GM12878 (cell line): Measurements from ENCODE around the gene NAV3. TPM values are rescaled to one million over a fixed set of nuclear protein-coding genes. Genes with fewer than 3 reads are reported as not detected.

ENCODE experiments used
- ATAC-seq: fragments of 200-7000 bp; cut with Tn5 transposase; 3 replicates; pipeline ENCODE4 v1.9.1; 2020; ENCODE audit warnings: mild to moderate bottlenecking, moderate library complexity
- BruUV-seq: library from RNA; stranded (reverse); fragments of 400-500 nt; replicated peaks from 2 replicates; lab custom pipeline; 2021; lab: Mats Ljungman, UMichigan
- CTCF ChIA-PET: fragments of 300-600 bp; sonication (Branson Sonifier 250); formaldehyde crosslinking; extraction: SDS; loops from one replicate; lab custom pipeline; 2021; ENCODE audit warnings: inconsistent platforms; lab: Yijun Ruan, JAX
- POLR2A ChIA-PET: fragments of 350-600 bp; formaldehyde crosslinking; extraction: SDS; loops from one replicate; lab custom pipeline; 2021; ENCODE audit warnings: inconsistent platforms; lab: Charles Lee
- RAD21 ChIA-PET: fragments of 300-600 bp; sonication (Branson Sonifier 250); formaldehyde crosslinking; loops from one replicate; lab custom pipeline; 2023; ENCODE audit warnings: antibody characterized with exemption; ENCODE audit not compliant: unreplicated experiment; lab: Charles Lee
- SMC1A ChIA-PET: fragments of 300-600 bp; sonication (Branson Sonifier 250); formaldehyde crosslinking; loops from one replicate; lab custom pipeline; 2023; ENCODE audit not compliant: unreplicated experiment, uncharacterized antibody; lab: Charles Lee
- DNase-seq: peaks from one replicate; pipeline ENCODE4 v3.0.0-alpha.2; 2011; ENCODE audit warnings: low read depth, low spot score
- FAIRE-seq: peaks from 3 replicates; lab custom pipeline; 2011; peaks lifted over from hg19 to GRCh38; lab: Jason Lieb, UNC
- H2AFZ ChIP-seq: 2 replicates; pipeline ENCODE4 v1.6.0; 2011; ENCODE audit warnings: low read depth, low read length, control low read depth; ENCODE audit not compliant: control insufficient read depth
- H3K27ac ChIP-seq: 2 replicates; pipeline ENCODE4 v1.5.1; 2011; ENCODE audit warnings: control low read depth; ENCODE audit not compliant: control insufficient read depth, insufficient read depth
- H3K27me3 ChIP-seq, 2 experiments: replicated peaks in 1 of 2; 2 replicates each; pipeline versions ENCODE4 v1.6.0 to v1.6.1; 2011; ENCODE audit warnings: low read length in 1 of 2; ENCODE audit not compliant: control insufficient read depth in 2 of 2, insufficient read depth in 2 of 2
- H3K36me3 ChIP-seq, 2 experiments: 2 replicates each; pipeline ENCODE4 v1.5.1; 2011; ENCODE audit warnings: low read length in 1 of 2; ENCODE audit not compliant: control insufficient read depth in 2 of 2, insufficient read depth in 2 of 2
- H3K4me1 ChIP-seq: 2 replicates; pipeline ENCODE4 v1.6.1; 2011; ENCODE audit warnings: mild to moderate bottlenecking, low read length, moderate library complexity, mixed read lengths; ENCODE audit not compliant: control insufficient read depth, insufficient read depth
- H3K4me2 ChIP-seq: 2 replicates; pipeline ENCODE4 v1.6.0; 2011; ENCODE audit warnings: control low read depth; ENCODE audit not compliant: control insufficient read depth, insufficient read depth
- H3K4me3 ChIP-seq: fragments of 200-600 bp; sonication (generic); 2 replicates; pipeline ENCODE4 v1.5.1; 2016
- H3K79me2 ChIP-seq: 2 replicates; pipeline ENCODE4 v1.6.0; 2011; ENCODE audit warnings: low read length; ENCODE audit not compliant: control insufficient read depth, insufficient read depth
- H3K9ac ChIP-seq: 2 replicates; pipeline ENCODE4 v1.8.0; 2011; ENCODE audit warnings: low read length, control low read depth, mixed read lengths; ENCODE audit not compliant: control insufficient read depth, insufficient read depth
- H3K9me3 ChIP-seq: replicated peaks from 3 replicates; pipeline ENCODE4 v1.5.1; 2011; ENCODE audit warnings: mild to moderate bottlenecking, low read length; ENCODE audit not compliant: control insufficient read depth, insufficient read depth
- H4K20me1 ChIP-seq: 2 replicates; pipeline ENCODE4 v1.6.0; 2011; ENCODE audit not compliant: control insufficient read depth, insufficient read depth
- ATF7 ChIP-seq: fragments of 450-650 bp; IDR thresholded peaks from 2 replicates; pipeline ENCODE4 v1.6.1; 2016; ENCODE audit warnings: low read depth, mild to moderate bottlenecking
- BACH1 ChIP-seq: fragments of 450-650 bp; IDR thresholded peaks from 2 replicates; pipeline ENCODE4 v1.6.1; 2017; ENCODE audit warnings: mild to moderate bottlenecking, borderline replicate concordance
- CHD1 ChIP-seq: IDR thresholded peaks from 2 replicates; pipeline ENCODE4 v1.6.1; 2012; ENCODE audit warnings: low read depth, low read length, improper control_type of control experiment
- CHD2 ChIP-seq: IDR thresholded peaks from 2 replicates; pipeline ENCODE4 v1.6.1; 2011; ENCODE audit warnings: low read depth, low read length, improper control_type of control experiment, borderline replicate concordance
- DPF2 ChIP-seq: fragments of 450-650 bp; IDR thresholded peaks from 2 replicates; pipeline ENCODE4 v1.6.1; 2017; ENCODE audit warnings: mild to moderate bottlenecking
- E4F1 ChIP-seq: fragments of 450-650 bp; IDR thresholded peaks from 2 replicates; pipeline ENCODE4 v1.6.1; 2018; ENCODE audit warnings: borderline replicate concordance, mild to moderate bottlenecking; ENCODE audit not compliant: partially characterized antibody
- ELK1 ChIP-seq: IDR thresholded peaks from 2 replicates; pipeline ENCODE4 v1.6.1; 2012; ENCODE audit warnings: low read depth, low read length, improper control_type of control experiment
- EP300 ChIP-seq, 2 experiments: fragments of 150-350 bp in 1 of 2; IDR thresholded peaks; 2 replicates each; pipeline ENCODE4 v1.6.1; 2011 to 2012; ENCODE audit warnings: low read depth in 2 of 2, low read length in 2 of 2, borderline replicate concordance in 1 of 2, improper control_type of control experiment in 1 of 2, inconsistent platforms in 1 of 2; ENCODE audit not compliant: control insufficient read depth in 1 of 2
- FOXM1 ChIP-seq: IDR thresholded peaks from 2 replicates; pipeline ENCODE4 v1.6.1; 2012; ENCODE audit warnings: low read depth, mild to moderate bottlenecking, inconsistent platforms, low read length, moderate library complexity
- IRF3 ChIP-seq: fragments of 450-650 bp; IDR thresholded peaks from 2 replicates; pipeline ENCODE4 v1.6.1; 2014; ENCODE audit warnings: mild to moderate bottlenecking
- KAT2A ChIP-seq: conservative IDR thresholded peaks from 2 replicates; pipeline ENCODE4 v1.6.1; 2011; ENCODE audit warnings: low read depth, low read length; ENCODE audit not compliant: control insufficient read depth
- LARP7 ChIP-seq: fragments of 450-650 bp; IDR thresholded peaks from 2 replicates; pipeline ENCODE4 v1.6.1; 2017; ENCODE audit warnings: mild to moderate bottlenecking
- POLR2AphosphoS5 ChIP-seq: IDR thresholded peaks from 2 replicates; pipeline ENCODE4 v1.6.1; 2011; ENCODE audit warnings: mild to moderate bottlenecking, low read length, inconsistent platforms
- RB1 ChIP-seq: fragments of 450-650 bp; formaldehyde crosslinking; IDR thresholded peaks from 2 replicates; pipeline ENCODE4 v1.6.1; 2017; ENCODE audit warnings: mild to moderate bottlenecking, borderline replicate concordance
- RBBP5 ChIP-seq: fragments of 200-600 bp; sonication (generic); conservative IDR thresholded peaks from 2 replicates; pipeline ENCODE4 v1.6.1; 2016
- SIN3A ChIP-seq: IDR thresholded peaks from 2 replicates; pipeline ENCODE4 v1.6.1; 2012; ENCODE audit warnings: low read depth, low read length, improper control_type of control experiment
- SP1 ChIP-seq: IDR thresholded peaks from one replicate; pipeline ENCODE4 v1.6.1; 2011; ENCODE audit warnings: low read depth, low read length
- SPI1 ChIP-seq: IDR thresholded peaks from 2 replicates; pipeline ENCODE4 v1.6.1; 2011; ENCODE audit warnings: low read depth, mild to moderate bottlenecking, low read length, moderate library complexity, borderline replicate concordance; ENCODE audit not compliant: insufficient read depth
- TARDBP ChIP-seq: IDR thresholded peaks from 2 replicates; pipeline ENCODE4 v1.6.1; 2016; ENCODE audit warnings: borderline replicate concordance
- ZNF274 ChIP-seq: IDR thresholded peaks from one replicate; pipeline ENCODE4 v1.8.0; 2011; ENCODE audit not compliant: insufficient read length, insufficient read depth
- in situ Hi-C: fragments of 300-500 bp; cut with MboI; formaldehyde crosslinking; loops from 9 replicates; pipeline ENCODE4 v1.14.3; 2018; ENCODE audit warnings: mixed read lengths
- intact Hi-C: fragments of 100-400 bp; cut with micrococcal nuclease; formaldehyde crosslinking; loops from one replicate; pipeline ENCODE4 v1.14.2; 2022; ENCODE audit not compliant: unreplicated experiment
- polyA plus RNA-seq, 11 experiments: library from polyadenylated mRNA; depleted of rRNA in 4 of 11; unstranded in 6 of 11; stranded (reverse) in 5 of 11; fragments of >200 nt; fragmentation: Nextera tagmentation in 4 of 11; fragmentation: Illumina TruSeq in 1 of 11; extraction: Ambion mirVana in 4 of 11; extraction: Trizol in 1 of 11; gene quantifications; 1 replicate in 1 of 11; 2 replicates in 10 of 11; pipeline versions ENCODE4 v1.2.1 to v1.2.3, GENCODE V29; 2011 to 2016; ENCODE audit warnings: inconsistent platforms in 2 of 11, missing spikeins in 2 of 11, low read depth in 1 of 11
- total RNA-seq, 4 experiments: library from RNA; depleted of rRNA in 3 of 4; stranded (reverse); fragments of >200 nt in 3 of 4; fragmentation: Illumina TruSeq in 1 of 4; extraction: Trizol in 1 of 4; gene quantifications; 2 replicates each; pipeline versions ENCODE4 v1.2.1 to v1.2.3, GENCODE V29; 2013 to 2021

Gene NAV3
- total and polyA plus RNA-seq, 10 of the 15 experiments (the other 5 are each of a cell fraction or from before 2014, with no cell fraction given), result 0.05 to 0.51 (median 0.22) TPM; not detected in 1

GRCh38 chr12:77932216-77932615 is 101.5 kb downstream of the NAV3 start (continued):
- TF ChIP-seq FOXM1, result no peak
- TF ChIP-seq ZNF274, result no peak
- no peak for TF ChIP-seq KAT2A

- ChIA-PET RAD21 (no interaction called here), POLR2A (interaction anchor here (0.6 kb wide), 1 partner anchor 31 kb away, joined by 3 read pairs; no protein-coding TSS in a partner anchor), SMC1A (no interaction called here), CTCF (no interaction called here)
- H3K4me3 ChIP-seq, result no peak overlapping the region
- no peak for FAIRE-seq
- no peak for DNase-seq
- no peak overlapping the region for H2AFZ ChIP-seq
- H3K4me1 ChIP-seq, result no peaks in the 10 kb centered on the region
- no peak overlapping the region for H3K27ac ChIP-seq
- H3K9me3 ChIP-seq, result no peaks in the 10 kb centered on the region
- no peaks in the 10 kb centered on the region for H3K27me3 ChIP-seq
- H4K20me1 ChIP-seq, result no peaks in the 10 kb centered on the region
- BruUV-seq, result no TSS peak
- in situ Hi-C loops (no loop called here), intact Hi-C loops (no loop called here)
- no peaks in the 10 kb centered on the region for H3K79me2 ChIP-seq
- no peak for ATAC-seq
- H3K9ac ChIP-seq, result no peak overlapping the region
- no peaks in the 10 kb centered on the region for H3K36me3 ChIP-seq
- H3K4me2 ChIP-seq, result no peak overlapping the region
- TF ChIP-seq RB1 (no peak), CHD2 (no peak), TARDBP (no peak), DPF2 (no peak), SPI1 (no peak), ELK1 (no peak), POLR2AphosphoS5 (no peak), SIN3A (no peak), E4F1 (no peak), BACH1 (no peak), CHD1 (no peak), EP300 (IDR thresholded peaks at IDR 0.05; ENCODE audit: borderline replicate concordance in 1 of 2, control insufficient read depth in 1 of 2, low read depth in 2 of 2, low read length in 2 of 2) (no peak), RBBP5 (no peak), ATF7 (no peak), SP1 (no peak), IRF3 (no peak), LARP7 (no peak)
Observed at GRCh38 chr12:77938301-77938700, 107.6 kb downstream of the NAV3 start.
